ENCODE data around the gene KIAA1328. TPM values are rescaled to one million over a fixed set of nuclear protein-coding genes. Genes with fewer than 3 reads are reported as not detected.
A peak's percentile ranks its signal among the peaks of the same experiment; 100 is the strongest.

Gene KIAA1328
- total and polyA plus RNA-seq, 9 of the 15 experiments (the other 6 are each of a cell fraction or from before 2014, with no cell fraction given) = 4.0 to 8.6 (median 7.4) TPM

GRCh38 chr18:36829362-36830157 is 633 bp downstream of the KIAA1328 start (continued):
- TF ChIP-seq RB1 (IDR thresholded peaks at IDR 0.05; ENCODE audit: low read depth) (no peak), BDP1 (IDR thresholded peaks at IDR 0.05; ENCODE audit: insufficient read depth, insufficient read length) (no peak), HIVEP1 (CRISPR knock-in tag; IDR thresholded peaks at IDR 0.05) (no peak), ATF7 (IDR thresholded peaks at IDR 0.05) (peak; percentile 13; the same call in 1 of the 2 replicates), ZNF431 (CRISPR knock-in tag; IDR thresholded peaks at IDR 0.05) (no peak), XRCC4 (IDR thresholded peaks at IDR 0.05; ENCODE audit: extremely low read depth, insufficient read depth, insufficient read length) (no peak), ZNF175 (CRISPR knock-in tag; IDR thresholded peaks at IDR 0.05; ENCODE audit: low read depth) (no peak), XRCC3 (IDR thresholded peaks at IDR 0.05) (no peak), HDAC6 (IDR thresholded peaks at IDR 0.05; ENCODE audit: low read depth, low read length) (no peak), CAMTA2 (CRISPR knock-in tag; conservative IDR thresholded peaks at IDR 0.05) (no peak), ZNF134 (CRISPR knock-in tag; conservative IDR thresholded peaks at IDR 0.05) (no peak), THRB (CRISPR knock-in tag; conservative IDR thresholded peaks at IDR 0.05) (no peak), ZNF12 (CRISPR knock-in tag; IDR thresholded peaks at IDR 0.05) (no peak), MYC (IDR thresholded peaks at IDR 0.05; ENCODE audit: low read depth, low read length) (no peak), MYC (CRISPR knock-in tag; IDR thresholded peaks at IDR 0.05; ENCODE audit: borderline replicate concordance, low read depth) (0 out of 2 replicates have a peak, but pooled peaks have one; percentile 27), ZKSCAN8 (CRISPR knock-in tag; IDR thresholded peaks at IDR 0.05) (no peak), TBP (optimal IDR thresholded peaks at IDR 0.05; ENCODE audit: low read depth, low read length) (no peak)
- TF ChIP-seq, protein P1, sequence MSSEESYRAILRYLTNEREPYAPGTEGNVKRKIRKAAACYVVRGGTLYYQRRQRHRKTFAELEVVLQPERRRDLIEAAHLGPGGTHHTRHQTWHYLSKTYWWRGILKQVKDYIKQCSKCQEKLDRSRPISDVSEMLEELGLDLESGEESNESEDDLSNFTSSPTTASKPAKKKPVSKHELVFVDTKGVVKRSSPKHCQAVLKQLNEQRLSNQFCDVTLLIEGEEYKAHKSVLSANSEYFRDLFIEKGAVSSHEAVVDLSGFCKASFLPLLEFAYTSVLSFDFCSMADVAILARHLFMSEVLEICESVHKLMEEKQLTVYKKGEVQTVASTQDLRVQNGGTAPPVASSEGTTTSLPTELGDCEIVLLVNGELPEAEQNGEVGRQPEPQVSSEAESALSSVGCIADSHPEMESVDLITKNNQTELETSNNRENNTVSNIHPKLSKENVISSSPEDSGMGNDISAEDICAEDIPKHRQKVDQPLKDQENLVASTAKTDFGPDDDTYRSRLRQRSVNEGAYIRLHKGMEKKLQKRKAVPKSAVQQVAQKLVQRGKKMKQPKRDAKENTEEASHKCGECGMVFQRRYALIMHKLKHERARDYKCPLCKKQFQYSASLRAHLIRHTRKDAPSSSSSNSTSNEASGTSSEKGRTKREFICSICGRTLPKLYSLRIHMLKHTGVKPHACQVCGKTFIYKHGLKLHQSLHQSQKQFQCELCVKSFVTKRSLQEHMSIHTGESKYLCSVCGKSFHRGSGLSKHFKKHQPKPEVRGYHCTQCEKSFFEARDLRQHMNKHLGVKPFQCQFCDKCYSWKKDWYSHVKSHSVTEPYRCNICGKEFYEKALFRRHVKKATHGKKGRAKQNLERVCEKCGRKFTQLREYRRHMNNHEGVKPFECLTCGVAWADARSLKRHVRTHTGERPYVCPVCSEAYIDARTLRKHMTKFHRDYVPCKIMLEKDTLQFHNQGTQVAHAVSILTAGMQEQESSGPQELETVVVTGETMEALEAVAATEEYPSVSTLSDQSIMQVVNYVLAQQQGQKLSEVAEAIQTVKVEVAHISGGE (CRISPR knock-in tag; IDR thresholded peaks at IDR 0.05) = no peak
- TF ChIP-seq, protein P2, sequence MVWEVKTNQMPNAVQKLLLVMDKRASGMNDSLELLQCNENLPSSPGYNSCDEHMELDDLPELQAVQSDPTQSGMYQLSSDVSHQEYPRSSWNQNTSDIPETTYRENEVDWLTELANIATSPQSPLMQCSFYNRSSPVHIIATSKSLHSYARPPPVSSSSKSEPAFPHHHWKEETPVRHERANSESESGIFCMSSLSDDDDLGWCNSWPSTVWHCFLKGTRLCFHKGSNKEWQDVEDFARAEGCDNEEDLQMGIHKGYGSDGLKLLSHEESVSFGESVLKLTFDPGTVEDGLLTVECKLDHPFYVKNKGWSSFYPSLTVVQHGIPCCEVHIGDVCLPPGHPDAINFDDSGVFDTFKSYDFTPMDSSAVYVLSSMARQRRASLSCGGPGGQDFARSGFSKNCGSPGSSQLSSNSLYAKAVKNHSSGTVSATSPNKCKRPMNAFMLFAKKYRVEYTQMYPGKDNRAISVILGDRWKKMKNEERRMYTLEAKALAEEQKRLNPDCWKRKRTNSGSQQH (CRISPR knock-in tag; IDR thresholded peaks at IDR 0.05) = no peak
- TF ChIP-seq, protein P3, sequence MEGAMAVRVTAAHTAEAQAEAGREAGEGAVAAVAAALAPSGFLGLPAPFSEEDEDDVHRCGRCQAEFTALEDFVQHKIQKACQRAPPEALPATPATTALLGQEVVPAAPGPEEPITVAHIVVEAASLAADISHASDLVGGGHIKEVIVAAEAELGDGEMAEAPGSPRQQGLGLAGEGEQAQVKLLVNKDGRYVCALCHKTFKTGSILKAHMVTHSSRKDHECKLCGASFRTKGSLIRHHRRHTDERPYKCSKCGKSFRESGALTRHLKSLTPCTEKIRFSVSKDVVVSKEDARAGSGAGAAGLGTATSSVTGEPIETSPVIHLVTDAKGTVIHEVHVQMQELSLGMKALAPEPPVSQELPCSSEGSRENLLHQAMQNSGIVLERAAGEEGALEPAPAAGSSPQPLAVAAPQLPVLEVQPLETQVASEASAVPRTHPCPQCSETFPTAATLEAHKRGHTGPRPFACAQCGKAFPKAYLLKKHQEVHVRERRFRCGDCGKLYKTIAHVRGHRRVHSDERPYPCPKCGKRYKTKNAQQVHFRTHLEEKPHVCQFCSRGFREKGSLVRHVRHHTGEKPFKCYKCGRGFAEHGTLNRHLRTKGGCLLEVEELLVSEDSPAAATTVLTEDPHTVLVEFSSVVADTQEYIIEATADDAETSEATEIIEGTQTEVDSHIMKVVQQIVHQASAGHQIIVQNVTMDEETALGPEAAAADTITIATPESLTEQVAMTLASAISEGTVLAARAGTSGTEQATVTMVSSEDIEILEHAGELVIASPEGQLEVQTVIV (CRISPR knock-in tag; IDR thresholded peaks at IDR 0.05; ENCODE audit: borderline replicate concordance) = no peak

Data from K562 (cell line).